Measurements from ENCODE around the gene NAGA. TPM values are rescaled to one million over a fixed set of nuclear protein-coding genes. Genes with fewer than 3 reads are reported as not detected.

NAGA gene
- total RNA-seq (2022; extraction: Qiagen RNA extraction) = 5.8 to 7.7 TPM (median 7.5 TPM) in 5 replicates

DNA sequence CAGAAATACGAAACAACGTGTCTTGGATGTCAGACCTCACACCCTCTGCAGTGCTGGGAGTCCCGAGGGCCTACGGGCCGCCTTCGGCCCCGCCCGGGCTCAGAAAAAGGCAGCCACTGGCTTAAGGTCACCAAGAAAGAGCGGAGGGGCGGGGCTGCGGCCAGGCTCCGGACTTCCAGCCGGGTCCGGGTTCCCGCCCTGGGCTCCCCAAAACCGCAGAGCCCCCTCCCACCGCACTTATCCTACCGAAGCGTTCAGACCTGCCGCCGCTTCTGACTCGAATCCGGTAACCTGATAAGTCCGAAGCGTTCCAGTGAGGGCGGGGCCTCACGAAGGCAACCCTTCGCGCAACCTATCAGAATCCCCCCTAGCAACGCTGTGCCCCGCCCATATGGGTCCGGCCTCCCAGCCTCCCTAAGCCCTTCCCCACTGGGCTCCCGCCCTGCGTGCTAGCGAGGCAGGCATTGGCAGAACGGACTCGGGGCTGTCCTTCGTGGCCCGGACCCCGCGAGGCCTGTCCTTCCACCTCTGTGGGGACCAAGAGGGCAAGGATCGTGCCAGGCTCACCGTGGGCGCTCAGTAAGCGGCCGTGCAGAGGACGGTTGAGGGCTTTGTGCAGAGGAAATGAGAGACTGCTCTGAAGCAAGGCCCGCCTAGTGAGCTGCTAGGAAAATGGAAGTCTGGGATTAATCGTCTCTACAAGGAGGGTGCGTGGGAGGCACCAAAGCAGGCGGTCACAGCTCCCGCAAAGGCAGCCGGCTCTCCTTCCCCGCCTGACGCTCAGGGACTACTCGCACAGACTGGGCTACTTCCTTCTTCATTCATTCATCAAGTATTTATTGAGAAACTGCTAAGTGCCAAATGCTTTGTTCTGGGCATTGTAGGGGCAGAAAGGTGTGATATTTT is at the start of gene NAGA:
NAGA (minus strand) TSS at position 296 of the 906 bp plus-strand sequence. CDS start 515 bp downstream, outside the sequence.

DNA sequence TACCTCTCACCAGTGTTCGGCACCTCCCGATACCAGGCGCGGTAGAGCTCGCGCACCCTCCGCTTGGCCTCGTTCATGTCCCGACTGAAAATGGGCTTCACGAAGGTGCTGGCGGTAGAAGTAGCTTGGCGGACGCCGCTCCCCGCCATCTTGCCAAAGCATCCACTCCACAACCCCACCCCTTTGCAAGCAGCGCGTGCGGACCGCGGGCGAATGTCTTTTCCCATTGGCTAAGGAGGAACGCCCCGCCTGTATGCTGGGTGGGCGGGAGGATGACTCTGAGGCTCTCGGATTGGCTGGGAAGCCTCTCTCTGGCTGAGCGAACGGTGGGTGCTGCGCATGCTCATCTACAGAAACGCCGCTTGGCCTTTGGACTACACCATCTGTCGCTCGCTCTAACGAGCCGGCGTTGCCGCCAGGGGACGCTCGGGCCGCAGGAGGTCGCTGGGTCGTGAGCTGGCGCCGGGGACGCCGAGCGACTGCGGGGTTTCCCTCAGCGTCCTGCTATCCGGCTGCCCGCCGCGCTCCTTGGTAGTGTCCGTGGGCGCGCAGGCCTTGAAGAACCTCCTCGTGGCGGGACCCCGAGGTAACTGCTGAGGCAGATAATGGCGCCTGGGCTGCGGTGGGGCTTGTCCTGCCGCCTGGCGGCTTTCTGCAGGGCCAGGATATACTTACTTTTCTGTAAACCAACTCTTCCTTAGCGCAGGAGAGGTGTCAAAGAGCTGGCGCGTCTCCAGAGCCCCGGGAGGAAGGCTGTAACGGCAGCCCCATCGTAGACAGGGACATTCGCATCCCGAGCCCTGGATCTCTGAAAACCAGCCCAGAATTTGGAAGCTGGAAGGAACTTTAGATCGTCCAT is 20.2 kb upstream of the NAGA start, which contains the start of gene NDUFA6:
NDUFA6 (minus strand) TSS at position 177 of the 859 bp plus-strand sequence; CDS start at position 149, 28 bp downstream.

GRCh38 chr22:42079319-42080251 is 9.0 kb upstream of the NAGA start, which contains the start of gene SMDT1:
TSS of gene SMDT1 (plus strand) at chr22:42079700. CDS start at chr22:42079769, 69 bp downstream.

DNA sequence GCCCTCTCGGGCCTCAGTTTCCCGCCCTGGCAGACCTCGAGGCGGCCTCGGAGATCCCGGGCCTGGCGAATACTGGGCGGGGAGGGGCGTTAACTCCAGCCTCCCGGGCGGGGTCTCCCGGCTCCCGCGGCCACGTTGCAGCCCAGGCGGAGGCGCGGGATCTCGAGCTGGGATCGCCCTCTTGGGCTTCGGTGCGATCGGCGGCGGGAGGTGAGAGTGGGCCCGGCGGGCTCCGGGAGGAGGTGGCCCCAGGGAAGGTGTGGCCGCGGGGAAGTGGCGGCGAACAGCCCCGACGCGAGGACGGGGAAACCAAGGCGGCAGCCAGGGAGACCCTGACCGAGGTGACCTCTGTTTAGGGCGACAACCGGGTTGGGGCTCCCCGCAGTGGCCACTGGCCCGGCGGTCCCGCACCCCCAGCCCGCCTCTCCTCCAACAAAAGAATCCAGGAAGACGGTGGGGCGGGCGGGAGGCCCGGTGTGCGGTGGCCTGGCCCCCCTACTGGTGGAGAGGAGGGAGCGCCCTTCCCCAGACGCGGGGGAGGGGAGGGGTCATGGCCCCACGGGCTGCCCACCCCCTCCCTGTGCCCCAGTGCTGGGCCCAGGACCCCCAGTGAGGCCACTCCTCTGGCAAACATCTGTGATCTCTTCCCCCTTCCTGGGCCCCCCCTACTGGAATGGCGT is 3.7 kb upstream of the NAGA start, which contains the start of gene PHETA2:
PHETA2 (plus strand) TSS at position 117 of the 680 bp plus-strand sequence. CDS start 3,046 bp downstream, outside the sequence.

Other genes with a start within 250 kb of the NAGA start
- 22.1 to 33.4 TPM (median 29.8 TPM) in 5 replicates for gene SREBF2, start 237.7 kb downstream of the NAGA start, total RNA-seq (2022; extraction: Qiagen RNA extraction)
- gene SHISA8, start 155.7 kb downstream of the NAGA start, total RNA-seq (2022; extraction: Qiagen RNA extraction) = 0.16 to 0.33 TPM (median 0.18 TPM) in 4 of 5 replicates, not detected in the other
- gene TNFRSF13C, start 144.0 kb downstream of the NAGA start, total RNA-seq (2022; extraction: Qiagen RNA extraction) = 0.14 to 0.23 TPM (median 0.17 TPM) in 5 replicates
- gene CENPM, start 123.7 kb downstream of the NAGA start, total RNA-seq (2022; extraction: Qiagen RNA extraction) = 26.5 to 45.1 TPM (median 39.3 TPM) in 5 replicates
- 1.0 to 1.4 TPM (median 1.2 TPM) in 5 replicates for gene SEPTIN3, start 101.4 kb downstream of the NAGA start, total RNA-seq (2022; extraction: Qiagen RNA extraction)
- gene WBP2NL, start 72.0 kb downstream of the NAGA start, total RNA-seq (2022; extraction: Qiagen RNA extraction) = 0.05 to 0.21 TPM (median 0.06 TPM) in 3 of 5 replicates, not detected in the others
- gene PHETA2, start 3.4 kb upstream of the NAGA start, total RNA-seq (2022; extraction: Qiagen RNA extraction) = not detected in 5 replicates
- gene SMDT1, start 8.9 kb upstream of the NAGA start, total RNA-seq (2022; extraction: Qiagen RNA extraction) = 22.1 to 46.6 TPM (median 40.1 TPM) in 5 replicates
- gene NDUFA6, start 20.0 kb upstream of the NAGA start, total RNA-seq (2022; extraction: Qiagen RNA extraction) = 62.9 to 68.3 TPM (median 67.0 TPM) in 5 replicates
- 0.43 to 0.61 TPM (median 0.52 TPM) in 5 replicates for gene CYP2D6, start 60.0 kb upstream of the NAGA start, total RNA-seq (2022; extraction: Qiagen RNA extraction)
- gene TCF20, start 199.8 kb upstream of the NAGA start, total RNA-seq (2022; extraction: Qiagen RNA extraction) = 11.6 to 15.2 TPM (median 13.5 TPM) in 5 replicates

Measured in A549 treated with CORT108297 at 1 μM for 4 hours (cell line).